Type B pancreatic cell (in vitro differentiated cells): ENCODE measurements around the gene CPM. TPM values are rescaled to one million over a fixed set of nuclear protein-coding genes. Genes with fewer than 3 reads are reported as not detected.

Experiments used
- DNase-seq: peaks from one replicate; pipeline ENCODE4 v3.0.0; 2021; ENCODE audit warnings: mixed read lengths; ENCODE audit not compliant: unreplicated experiment; ENCODE audit errors: extremely low spot score
- H3K27ac Mint-ChIP-seq: 2 replicates; pipeline ENCODE4 v1.8.0; 2021; ENCODE audit warnings: mild to moderate bottlenecking, mixed read lengths
- H3K27me3 Mint-ChIP-seq: 2 replicates; pipeline ENCODE4 v1.8.0; 2021; ENCODE audit warnings: mixed read lengths
- H3K36me3 Mint-ChIP-seq: 2 replicates; pipeline ENCODE4 v1.8.0; 2021; ENCODE audit warnings: mixed read lengths
- H3K4me1 Mint-ChIP-seq: one replicate; pipeline ENCODE4 v1.8.0; 2021; ENCODE audit warnings: mixed read lengths; ENCODE audit not compliant: unreplicated experiment
- H3K4me3 Mint-ChIP-seq: 2 replicates; pipeline ENCODE4 v1.8.0; 2021; ENCODE audit warnings: mild to moderate bottlenecking, mixed read lengths
- H3K9me3 Mint-ChIP-seq: 2 replicates; pipeline ENCODE4 v1.8.0; 2021; ENCODE audit warnings: mixed read lengths
- total RNA-seq: library from RNA; stranded (reverse); gene quantifications from 2 replicates; pipeline ENCODE4 v1.2.1, GENCODE V29; 2021; ENCODE audit warnings: low replicate concordance
- TF ChIP-seq, protein P1 (sequence below): fragments of 200-600 bp; sonication (generic); conservative IDR thresholded peaks from 2 replicates; pipeline ENCODE4 v1.5.0; 2021; ENCODE audit warnings: antibody characterized with exemption, mild to moderate bottlenecking

Gene CPM
- total RNA-seq, 1 donor from 2014 or later, result 58.1 TPM

DNA sequence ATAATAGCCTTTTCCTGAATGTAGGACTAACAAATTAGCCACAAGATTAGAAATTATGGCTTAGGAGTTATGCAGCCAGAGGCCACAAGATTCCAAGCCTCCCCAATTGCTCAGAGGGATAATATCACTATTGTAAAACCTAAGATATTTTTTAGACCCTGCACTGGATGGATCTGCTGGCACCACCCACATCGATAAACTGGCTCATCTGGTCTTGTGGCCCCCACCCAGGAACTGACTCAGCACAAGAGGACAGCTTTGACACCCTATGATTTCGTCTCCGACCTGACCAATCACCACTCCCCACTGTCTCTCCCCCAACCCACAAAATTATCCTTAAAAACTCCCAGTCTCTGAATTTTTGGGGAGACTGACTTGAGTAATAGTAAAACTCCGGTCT lies 54.7 kb downstream of the CPM start:
- no peak overlapping the region for H3K4me3 Mint-ChIP-seq
- no peaks in the 10 kb centered on the region for H3K4me1 Mint-ChIP-seq
- peaks cover 5% of the 10 kb centered on the region for H3K9me3 Mint-ChIP-seq
- no peak for DNase-seq
- peaks cover 4% of the 10 kb centered on the region for H3K36me3 Mint-ChIP-seq
- TF ChIP-seq, protein P1, sequence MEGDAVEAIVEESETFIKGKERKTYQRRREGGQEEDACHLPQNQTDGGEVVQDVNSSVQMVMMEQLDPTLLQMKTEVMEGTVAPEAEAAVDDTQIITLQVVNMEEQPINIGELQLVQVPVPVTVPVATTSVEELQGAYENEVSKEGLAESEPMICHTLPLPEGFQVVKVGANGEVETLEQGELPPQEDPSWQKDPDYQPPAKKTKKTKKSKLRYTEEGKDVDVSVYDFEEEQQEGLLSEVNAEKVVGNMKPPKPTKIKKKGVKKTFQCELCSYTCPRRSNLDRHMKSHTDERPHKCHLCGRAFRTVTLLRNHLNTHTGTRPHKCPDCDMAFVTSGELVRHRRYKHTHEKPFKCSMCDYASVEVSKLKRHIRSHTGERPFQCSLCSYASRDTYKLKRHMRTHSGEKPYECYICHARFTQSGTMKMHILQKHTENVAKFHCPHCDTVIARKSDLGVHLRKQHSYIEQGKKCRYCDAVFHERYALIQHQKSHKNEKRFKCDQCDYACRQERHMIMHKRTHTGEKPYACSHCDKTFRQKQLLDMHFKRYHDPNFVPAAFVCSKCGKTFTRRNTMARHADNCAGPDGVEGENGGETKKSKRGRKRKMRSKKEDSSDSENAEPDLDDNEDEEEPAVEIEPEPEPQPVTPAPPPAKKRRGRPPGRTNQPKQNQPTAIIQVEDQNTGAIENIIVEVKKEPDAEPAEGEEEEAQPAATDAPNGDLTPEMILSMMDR, result no peak
- no peaks in the 10 kb centered on the region for H3K27me3 Mint-ChIP-seq
- H3K27ac Mint-ChIP-seq, result no peak overlapping the region

DNA sequence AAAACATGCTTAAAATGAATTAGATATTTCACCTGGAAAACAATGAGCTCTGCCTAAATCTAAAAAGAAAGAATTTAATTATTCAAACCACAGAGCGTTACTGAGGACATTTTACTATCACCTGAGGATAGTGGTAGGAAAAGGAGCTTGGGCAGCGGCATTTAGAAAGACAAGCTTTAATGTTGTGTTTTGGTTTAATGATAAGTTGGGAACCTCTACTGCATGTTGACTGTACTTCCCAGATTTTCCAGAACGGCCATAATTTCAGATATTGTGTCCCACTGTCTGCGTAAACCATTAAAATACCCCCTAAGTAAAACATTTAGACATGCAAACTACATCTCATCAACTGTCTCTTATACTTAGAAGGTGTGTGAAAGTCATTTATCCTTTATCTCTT lies 55.4 kb downstream of the CPM start:
- TF ChIP-seq, protein P1, result no peak
- H3K27ac Mint-ChIP-seq, result no peak overlapping the region
- no peak for DNase-seq
- peaks cover 5% of the 10 kb centered on the region for H3K9me3 Mint-ChIP-seq
- H3K4me3 Mint-ChIP-seq, result no peak overlapping the region
- H3K4me1 Mint-ChIP-seq, result no peaks in the 10 kb centered on the region
- peaks cover 4% of the 10 kb centered on the region for H3K36me3 Mint-ChIP-seq
- H3K27me3 Mint-ChIP-seq, result no peaks in the 10 kb centered on the region

DNA sequence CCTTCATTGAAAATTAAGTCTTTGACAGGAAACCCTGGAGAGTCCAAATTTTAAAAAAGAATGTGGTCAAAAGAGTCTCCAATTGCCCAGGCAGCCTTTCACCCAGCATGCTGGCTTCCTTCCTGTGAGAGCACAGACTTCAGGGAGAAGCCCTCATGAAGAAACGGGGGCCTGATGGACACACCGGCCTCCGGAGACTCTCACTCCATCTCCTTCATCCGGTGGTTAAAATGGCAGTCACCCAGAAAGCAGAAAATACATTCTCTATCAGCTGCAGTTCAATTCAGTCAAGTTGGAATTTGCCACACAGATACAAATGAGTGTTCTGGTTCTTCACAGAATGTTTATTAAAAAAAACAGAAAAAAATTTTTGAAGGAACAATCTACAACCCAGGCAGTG lies 56.5 kb downstream of the CPM start:
- Mint-ChIP-seq H3K27ac (no peak overlapping the region), H3K4me3 (no peak overlapping the region), H3K9me3 (peaks cover 5% of the 10 kb centered on the region), H3K27me3 (no peaks in the 10 kb centered on the region), H3K36me3 (no peaks in the 10 kb centered on the region), H3K4me1 (no peaks in the 10 kb centered on the region)
- TF ChIP-seq, protein P1, result no peak
- DNase-seq, result no peak

DNA sequence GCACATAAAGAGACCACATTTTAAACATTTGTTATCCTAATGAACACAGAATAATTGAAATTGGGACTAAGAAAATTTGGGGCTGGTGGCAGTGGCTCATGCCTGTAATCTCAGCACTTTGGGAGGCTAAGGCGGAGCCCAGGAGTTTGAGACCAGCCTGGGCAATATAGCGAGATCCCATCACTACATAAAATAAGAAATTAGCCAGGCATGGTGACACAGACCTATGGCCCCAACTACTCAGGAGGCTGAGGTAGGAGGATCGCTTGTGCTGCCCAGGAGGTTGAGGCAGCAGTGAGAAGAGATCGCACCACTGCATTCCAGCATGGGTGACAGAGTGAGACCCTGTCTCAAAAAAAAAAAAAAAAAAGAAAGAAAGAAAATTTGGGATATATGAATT lies 59.7 kb downstream of the CPM start:
- no peak for DNase-seq
- no peaks in the 10 kb centered on the region for H3K27me3 Mint-ChIP-seq
- H3K9me3 Mint-ChIP-seq, result peaks cover under 1% of the 10 kb centered on the region
- peaks cover 4% of the 10 kb centered on the region for H3K36me3 Mint-ChIP-seq
- H3K4me1 Mint-ChIP-seq, result peaks cover 6% of the 10 kb centered on the region
- H3K4me3 Mint-ChIP-seq, result no peak overlapping the region
- TF ChIP-seq, protein P1, result no peak
- no peak overlapping the region for H3K27ac Mint-ChIP-seq

DNA sequence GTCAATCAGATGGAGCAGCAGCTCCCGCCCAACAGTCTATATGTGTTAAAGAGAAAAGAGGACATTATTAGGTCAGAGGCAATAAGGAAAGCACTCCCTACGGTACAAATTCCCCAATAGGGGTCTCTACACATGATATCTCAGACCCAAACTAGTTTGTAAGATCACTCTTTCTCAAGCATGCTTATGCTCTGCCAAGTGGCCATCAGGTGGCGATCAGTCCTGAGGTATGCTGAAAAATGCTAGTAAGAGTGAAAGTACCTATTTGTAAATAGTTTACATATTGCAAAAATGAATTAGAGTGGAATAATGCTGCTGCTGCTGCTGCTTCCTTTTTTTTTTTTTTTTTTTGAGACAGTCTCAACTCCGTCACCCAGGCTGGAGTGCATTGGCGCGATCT lies 61.0 kb downstream of the CPM start:
- H3K27me3 Mint-ChIP-seq, result no peaks in the 10 kb centered on the region
- no peak overlapping the region for H3K4me3 Mint-ChIP-seq
- peaks cover 4% of the 10 kb centered on the region for H3K36me3 Mint-ChIP-seq
- DNase-seq, result no peak
- no peak overlapping the region for H3K27ac Mint-ChIP-seq
- no peaks in the 10 kb centered on the region for H3K9me3 Mint-ChIP-seq
- TF ChIP-seq, protein P1, result peak; percentile 29
- H3K4me1 Mint-ChIP-seq, result peaks cover 6% of the 10 kb centered on the region

DNA sequence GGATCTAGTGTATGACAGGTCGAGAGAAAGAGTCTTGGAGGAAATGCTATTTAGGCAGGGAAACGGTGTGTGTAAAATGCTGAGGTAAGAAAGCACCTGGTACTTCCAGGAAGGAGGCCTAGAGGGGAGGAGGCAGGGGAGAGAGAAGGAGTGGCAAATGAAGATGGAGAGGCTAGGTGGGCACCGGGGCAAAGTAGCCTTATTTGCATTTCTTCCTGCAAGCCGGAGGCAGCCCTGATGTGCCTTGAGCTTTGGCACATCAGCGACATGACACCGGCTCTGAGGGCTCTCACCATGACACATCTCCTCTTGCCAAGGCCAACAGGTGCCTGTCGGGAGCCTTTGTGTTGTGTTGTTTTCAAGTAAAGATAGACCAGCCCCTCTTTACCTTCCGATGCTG lies 61.6 kb downstream of the CPM start:
- no peak for DNase-seq
- H3K4me1 Mint-ChIP-seq, result peaks cover 6% of the 10 kb centered on the region
- H3K27ac Mint-ChIP-seq, result no peak overlapping the region
- no peaks in the 10 kb centered on the region for H3K27me3 Mint-ChIP-seq
- no peak overlapping the region for H3K4me3 Mint-ChIP-seq
- H3K9me3 Mint-ChIP-seq, result no peaks in the 10 kb centered on the region
- H3K36me3 Mint-ChIP-seq, result peaks cover 4% of the 10 kb centered on the region
- TF ChIP-seq, protein P1, result no peak
